ENCODE data around the gene PLPPR5. TPM values are rescaled to one million over a fixed set of nuclear protein-coding genes. Genes with fewer than 3 reads are reported as not detected.

The PLPPR5 gene
- total RNA-seq, 2 experiments from 2014 or later, result not detected

GRCh38 chr1:98923667-98924066, 81.0 kb downstream of the PLPPR5 start:
- POLR2A ChIA-PET, result no interaction called here
- Mint-ChIP-seq H3K27ac (no peak overlapping the region), H3K4me3 (no peak overlapping the region), H3K4me1 (no peaks in the 10 kb centered on the region), H3K27me3 (no peaks in the 10 kb centered on the region), H3K9me3 (peaks cover 3% of the 10 kb centered on the region), H3K36me3 (ENCODE audit: low read depth) (no peaks in the 10 kb centered on the region)
- DNase-seq, result no peak
- CTCF ChIA-PET, result no interaction called here

- no peak for DNase-seq
- no peaks in the 10 kb centered on the region for H3K4me1 Mint-ChIP-seq
- H3K4me3 Mint-ChIP-seq, result no peak overlapping the region
These were observed 82.8 kb downstream of the PLPPR5 start for GRCh38 chr1:98921817-98922216.

GRCh38 chr1:98920441-98921110, 84.1 kb downstream of the PLPPR5 start:
- DNase-seq, result no peak
- Mint-ChIP-seq H3K4me3 (no peak overlapping the region), H3K4me1 (no peaks in the 10 kb centered on the region), H3K27me3 (no peaks in the 10 kb centered on the region), H3K9me3 (no peaks in the 10 kb centered on the region), H3K27ac (no peak overlapping the region), H3K36me3 (ENCODE audit: low read depth) (no peaks in the 10 kb centered on the region)
- ChIA-PET CTCF (no interaction called here), POLR2A (no interaction called here)

More at GRCh38 chr1:98921817-98922216, 82.8 kb downstream of the PLPPR5 start:
- ChIA-PET CTCF (no interaction called here), POLR2A (no interaction called here)
- H3K27me3 Mint-ChIP-seq, result no peaks in the 10 kb centered on the region
- no peak overlapping the region for H3K27ac Mint-ChIP-seq
- no peaks in the 10 kb centered on the region for H3K36me3 Mint-ChIP-seq (ENCODE audit: low read depth)
- H3K9me3 Mint-ChIP-seq, result no peaks in the 10 kb centered on the region

DNA sequence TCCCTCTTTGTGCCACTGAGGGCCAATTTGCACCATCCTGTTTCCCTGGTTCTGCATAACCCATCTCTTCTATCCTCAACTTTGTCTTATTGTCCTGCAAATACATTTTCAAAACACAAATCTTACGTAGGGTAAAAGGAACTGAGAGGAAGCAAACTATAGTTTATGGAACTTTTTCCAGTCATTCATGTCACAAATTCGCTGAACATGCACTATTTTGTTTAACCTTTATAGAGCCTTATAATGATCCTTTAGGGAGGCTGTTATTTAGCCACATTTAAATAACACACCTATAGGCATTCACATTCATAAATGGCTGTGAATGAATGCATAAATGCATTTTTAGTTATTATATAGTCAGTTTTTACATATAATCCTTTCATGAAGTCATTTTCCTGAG, 85.0 kb downstream of the PLPPR5 start:
- Mint-ChIP-seq H3K9me3 (no peaks in the 10 kb centered on the region), H3K4me1 (no peaks in the 10 kb centered on the region), H3K36me3 (ENCODE audit: low read depth) (no peaks in the 10 kb centered on the region), H3K27ac (no peak overlapping the region), H3K27me3 (no peaks in the 10 kb centered on the region), H3K4me3 (no peak overlapping the region)
- ChIA-PET CTCF (no interaction called here), POLR2A (no interaction called here)
- no peak for DNase-seq

- POLR2A ChIA-PET, result no interaction called here
- CTCF ChIA-PET, result no interaction called here
- no peaks in the 10 kb centered on the region for H3K36me3 Mint-ChIP-seq (ENCODE audit: low read depth)
- H3K4me1 Mint-ChIP-seq, result no peaks in the 10 kb centered on the region
- H3K9me3 Mint-ChIP-seq, result no peaks in the 10 kb centered on the region
- no peak for DNase-seq
- H3K27ac Mint-ChIP-seq, result no peak overlapping the region
- H3K4me3 Mint-ChIP-seq, result no peak overlapping the region
- H3K27me3 Mint-ChIP-seq, result no peaks in the 10 kb centered on the region
These were observed 85.5 kb downstream of the PLPPR5 start for GRCh38 chr1:98919211-98919610.

DNA sequence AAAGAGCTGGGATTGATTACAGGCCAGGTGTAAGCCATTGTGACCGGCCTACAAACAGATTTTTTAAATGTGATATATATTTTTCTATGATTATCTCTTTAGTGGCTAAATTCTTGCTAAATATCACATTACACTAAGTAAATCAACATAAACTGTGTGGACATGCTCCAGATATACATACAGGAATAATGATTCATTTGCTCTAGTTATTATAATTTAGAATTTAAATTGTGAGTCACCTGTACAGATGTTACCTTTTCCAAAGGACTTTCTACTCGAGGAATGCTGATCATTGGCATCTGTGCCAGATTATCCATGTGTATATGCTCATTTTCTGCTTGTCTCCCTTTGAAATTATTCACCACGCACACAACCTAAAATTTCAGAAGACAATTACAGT, 90.1 kb downstream of the PLPPR5 start:
- POLR2A ChIA-PET, result no interaction called here
- H3K4me1 Mint-ChIP-seq, result no peaks in the 10 kb centered on the region
- no peak overlapping the region for H3K27ac Mint-ChIP-seq
- no peak overlapping the region for H3K4me3 Mint-ChIP-seq
- CTCF ChIA-PET, result no interaction called here
- H3K36me3 Mint-ChIP-seq (ENCODE audit: low read depth), result no peaks in the 10 kb centered on the region
- no peaks in the 10 kb centered on the region for H3K27me3 Mint-ChIP-seq
- DNase-seq, result no peak
- H3K9me3 Mint-ChIP-seq, result no peaks in the 10 kb centered on the region

DNA sequence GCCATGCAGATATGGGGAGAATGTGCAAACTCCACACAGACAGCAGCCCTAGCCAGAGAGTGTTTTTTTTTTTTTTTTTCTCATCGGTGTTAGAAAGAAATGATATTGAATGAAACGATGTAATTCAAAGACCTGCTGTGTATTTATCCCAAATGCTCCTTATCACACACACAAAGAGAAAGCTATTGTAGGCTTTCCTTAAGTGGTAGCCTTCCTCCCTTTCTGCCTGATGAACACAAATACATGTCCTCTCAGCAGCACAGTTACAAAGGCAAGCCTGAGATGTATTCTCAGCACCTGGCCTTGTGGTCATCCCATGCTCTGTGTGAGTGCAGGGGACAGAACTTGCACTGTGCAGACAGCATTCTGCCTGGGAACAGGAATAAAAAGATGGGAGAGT, 93.8 kb downstream of the PLPPR5 start:
- H3K36me3 Mint-ChIP-seq (ENCODE audit: low read depth), result no peaks in the 10 kb centered on the region
- ChIA-PET POLR2A (no interaction called here), CTCF (no interaction called here)
- no peaks in the 10 kb centered on the region for H3K4me1 Mint-ChIP-seq
- no peak overlapping the region for H3K27ac Mint-ChIP-seq
- H3K27me3 Mint-ChIP-seq, result no peaks in the 10 kb centered on the region
- no peak overlapping the region for H3K4me3 Mint-ChIP-seq
- H3K9me3 Mint-ChIP-seq, result no peaks in the 10 kb centered on the region
- no peak for DNase-seq

DNA sequence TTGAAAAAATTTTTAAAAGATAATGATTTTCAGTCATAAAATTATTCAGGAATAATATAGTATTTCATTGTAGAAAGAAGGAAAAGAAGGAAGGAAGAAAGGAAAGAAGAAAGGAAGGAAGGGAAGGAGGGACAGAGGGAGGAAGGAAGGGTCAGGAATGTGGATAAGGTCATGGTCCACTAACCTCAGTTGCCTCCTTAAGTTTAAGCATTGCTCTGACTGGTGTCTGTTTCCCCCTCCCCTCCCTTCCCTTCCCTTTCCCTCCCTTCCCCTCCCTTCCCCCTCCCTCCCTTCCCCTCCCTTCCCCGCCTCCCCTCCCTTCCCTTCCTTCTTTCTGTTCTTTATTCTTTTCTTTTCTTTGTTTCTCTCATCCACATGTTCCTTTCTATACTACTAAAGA, 95.7 kb downstream of the PLPPR5 start:
- Mint-ChIP-seq H3K4me1 (no peaks in the 10 kb centered on the region), H3K9me3 (no peaks in the 10 kb centered on the region), H3K4me3 (no peak overlapping the region), H3K27ac (no peak overlapping the region), H3K27me3 (no peaks in the 10 kb centered on the region), H3K36me3 (ENCODE audit: low read depth) (no peaks in the 10 kb centered on the region)
- DNase-seq, result no peak
- ChIA-PET CTCF (no interaction called here), POLR2A (no interaction called here)

DNA sequence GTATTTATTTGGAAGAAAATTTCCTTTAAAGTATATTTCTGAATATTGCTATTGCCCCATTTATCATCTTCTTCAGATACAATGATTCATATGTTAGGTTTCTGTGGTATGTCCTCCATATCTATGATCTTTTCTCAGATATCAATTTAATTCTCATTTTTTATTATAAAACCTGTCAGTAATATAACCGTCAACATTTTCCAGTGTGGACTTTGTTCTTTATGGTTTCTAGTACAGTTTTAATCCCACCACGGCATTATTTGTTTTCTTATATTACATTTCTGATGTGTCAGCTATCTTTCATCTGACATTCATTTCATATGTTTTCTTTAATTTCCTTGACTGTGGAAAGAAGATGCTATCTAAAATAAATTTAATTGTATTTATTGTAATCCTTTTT, 97.9 kb downstream of the PLPPR5 start:
- H3K27me3 Mint-ChIP-seq, result no peaks in the 10 kb centered on the region
- H3K9me3 Mint-ChIP-seq, result no peaks in the 10 kb centered on the region
- no peaks in the 10 kb centered on the region for H3K36me3 Mint-ChIP-seq (ENCODE audit: low read depth)
- ChIA-PET POLR2A (no interaction called here), CTCF (no interaction called here)
- H3K4me3 Mint-ChIP-seq, result no peak overlapping the region
- no peaks in the 10 kb centered on the region for H3K4me1 Mint-ChIP-seq
- no peak for DNase-seq
- H3K27ac Mint-ChIP-seq, result no peak overlapping the region

GRCh38 chr1:98906361-98906760, 98.3 kb downstream of the PLPPR5 start:
- no peaks in the 10 kb centered on the region for H3K36me3 Mint-ChIP-seq (ENCODE audit: low read depth)
- CTCF ChIA-PET, result no interaction called here

DNA sequence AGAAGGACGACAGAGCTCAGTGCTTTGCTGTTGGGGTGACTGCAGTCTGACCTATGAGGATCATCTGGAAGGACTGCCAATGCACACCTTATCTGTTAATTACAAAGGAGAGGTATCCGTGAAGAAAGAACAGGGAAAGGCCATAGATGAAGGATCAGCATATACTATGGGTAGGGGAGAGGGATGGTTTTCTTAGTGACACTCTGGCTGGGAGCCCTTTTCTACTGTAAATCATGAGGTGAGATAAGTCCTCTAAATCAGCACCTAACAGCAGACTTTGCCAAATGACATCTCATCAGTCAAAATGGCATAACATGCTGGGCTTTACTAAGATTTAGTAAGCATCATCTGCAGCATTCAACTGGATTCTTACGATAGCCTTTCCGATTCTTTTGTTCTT, 100.0 kb downstream of the PLPPR5 start:
- Mint-ChIP-seq H3K36me3 (ENCODE audit: low read depth) (no peaks in the 10 kb centered on the region), H3K4me3 (no peak overlapping the region), H3K27ac (no peak overlapping the region), H3K4me1 (no peaks in the 10 kb centered on the region), H3K9me3 (no peaks in the 10 kb centered on the region), H3K27me3 (no peaks in the 10 kb centered on the region)
- no peak for DNase-seq
- ChIA-PET POLR2A (no interaction called here), CTCF (no interaction called here)

More at GRCh38 chr1:98906361-98906760, 98.3 kb downstream of the PLPPR5 start:
- DNase-seq, result no peak
- POLR2A ChIA-PET, result no interaction called here
- H3K4me3 Mint-ChIP-seq, result no peak overlapping the region
- no peaks in the 10 kb centered on the region for H3K9me3 Mint-ChIP-seq
- H3K4me1 Mint-ChIP-seq, result no peaks in the 10 kb centered on the region
- no peaks in the 10 kb centered on the region for H3K27me3 Mint-ChIP-seq
- H3K27ac Mint-ChIP-seq, result no peak overlapping the region

GRCh38 chr1:98903726-98904125, 100.9 kb downstream of the PLPPR5 start:
- Mint-ChIP-seq H3K4me3 (no peak overlapping the region), H3K4me1 (no peaks in the 10 kb centered on the region), H3K9me3 (no peaks in the 10 kb centered on the region), H3K36me3 (ENCODE audit: low read depth) (no peaks in the 10 kb centered on the region), H3K27ac (no peak overlapping the region), H3K27me3 (no peaks in the 10 kb centered on the region)
- no peak for DNase-seq
- CTCF ChIA-PET, result interaction anchor here (0.6 kb wide), 1 partner anchor 19 kb away, joined by 5 read pairs; no protein-coding TSS in a partner anchor
- POLR2A ChIA-PET, result no interaction called here

- Mint-ChIP-seq H3K27me3 (no peaks in the 10 kb centered on the region), H3K9me3 (no peaks in the 10 kb centered on the region), H3K4me1 (no peaks in the 10 kb centered on the region), H3K36me3 (ENCODE audit: low read depth) (no peaks in the 10 kb centered on the region), H3K27ac (no peak overlapping the region), H3K4me3 (no peak overlapping the region)
- ChIA-PET CTCF (no interaction called here), POLR2A (no interaction called here)
- DNase-seq, result no peak
These were observed 101.4 kb downstream of the PLPPR5 start for GRCh38 chr1:98903261-98903660.

- POLR2A ChIA-PET, result no interaction called here
- H3K27me3 Mint-ChIP-seq, result no peaks in the 10 kb centered on the region
- DNase-seq, result no peak
- no peak overlapping the region for H3K27ac Mint-ChIP-seq
- H3K4me1 Mint-ChIP-seq, result no peaks in the 10 kb centered on the region
- CTCF ChIA-PET, result no interaction called here
- H3K4me3 Mint-ChIP-seq, result no peak overlapping the region
- peaks cover 5% of the 10 kb centered on the region for H3K9me3 Mint-ChIP-seq
- H3K36me3 Mint-ChIP-seq (ENCODE audit: low read depth), result no peaks in the 10 kb centered on the region
These were observed 105.7 kb downstream of the PLPPR5 start for GRCh38 chr1:98898940-98899339.

Data from activated CD4-positive, alpha-beta T cell treated with anti-CD3 and anti-CD28 coated beads, Interleukin-2, amount 10 ng/mL, durations not matched to agents 7 days and 5 days (primary cell).